HG03097 (cell line): ENCODE data around the gene HSPA9.

Experiments used
- ATAC-seq: cut with Tn5 transposase; IDR thresholded peaks from one replicate; pipeline ENCODE4 v1.9.1; 2021; ENCODE audit not compliant: unreplicated experiment, low FRiP score

Gene HSPA9

DNA sequence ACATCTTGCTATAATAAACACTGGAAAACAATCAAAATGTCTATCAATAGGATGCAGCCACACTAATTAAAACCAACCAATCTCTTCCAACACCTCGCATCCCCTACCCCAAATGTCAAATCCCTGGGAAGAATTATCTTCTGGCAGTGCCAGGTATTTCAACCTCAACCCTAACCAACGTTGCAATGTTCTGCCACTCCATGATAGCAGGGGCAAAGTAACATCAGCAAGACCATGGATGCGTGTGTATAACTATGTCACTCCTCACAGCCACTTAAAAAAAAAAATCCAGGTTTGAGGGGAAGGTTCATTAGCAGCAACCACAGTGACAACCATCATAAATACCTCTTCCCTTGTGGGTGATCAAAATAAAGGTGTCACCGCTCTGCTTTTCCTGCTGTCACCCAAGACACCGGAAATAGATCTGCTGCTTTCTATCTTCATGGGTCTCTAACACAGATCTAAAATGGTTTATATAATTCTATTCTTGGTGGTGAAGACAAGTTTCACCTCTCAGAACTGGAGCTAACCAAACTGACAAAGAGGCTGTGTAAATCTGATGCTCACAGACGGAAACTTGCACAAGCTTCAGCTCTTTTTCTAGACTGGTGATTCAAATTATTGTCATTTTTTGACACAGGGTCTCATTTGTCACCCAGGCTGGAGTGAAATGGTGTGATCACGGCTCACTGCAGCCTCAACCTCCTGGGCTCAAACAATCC lies 9.9 kb downstream of the HSPA9 start:
- ATAC-seq: no peak

DNA sequence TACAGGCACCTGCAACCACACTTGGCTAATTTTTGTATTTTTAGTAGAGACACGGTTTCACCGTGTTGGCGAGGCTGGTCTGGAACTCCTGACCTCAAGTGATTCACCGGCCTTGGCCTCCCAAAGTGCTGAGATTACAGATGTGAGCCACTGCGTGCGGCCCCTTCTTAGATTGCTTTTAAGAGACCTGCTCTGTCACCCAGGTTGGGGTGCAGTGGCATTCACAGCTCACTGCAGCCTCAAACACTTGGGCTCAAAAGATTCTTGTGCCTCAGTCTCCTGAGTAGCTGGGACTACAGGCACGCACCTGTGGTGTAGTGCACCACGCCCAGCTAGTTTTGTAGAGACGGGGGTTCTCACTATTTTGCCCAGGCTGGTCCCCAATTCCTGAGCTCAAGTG lies 11.0 kb downstream of the HSPA9 start:
- ATAC-seq: no peak

DNA sequence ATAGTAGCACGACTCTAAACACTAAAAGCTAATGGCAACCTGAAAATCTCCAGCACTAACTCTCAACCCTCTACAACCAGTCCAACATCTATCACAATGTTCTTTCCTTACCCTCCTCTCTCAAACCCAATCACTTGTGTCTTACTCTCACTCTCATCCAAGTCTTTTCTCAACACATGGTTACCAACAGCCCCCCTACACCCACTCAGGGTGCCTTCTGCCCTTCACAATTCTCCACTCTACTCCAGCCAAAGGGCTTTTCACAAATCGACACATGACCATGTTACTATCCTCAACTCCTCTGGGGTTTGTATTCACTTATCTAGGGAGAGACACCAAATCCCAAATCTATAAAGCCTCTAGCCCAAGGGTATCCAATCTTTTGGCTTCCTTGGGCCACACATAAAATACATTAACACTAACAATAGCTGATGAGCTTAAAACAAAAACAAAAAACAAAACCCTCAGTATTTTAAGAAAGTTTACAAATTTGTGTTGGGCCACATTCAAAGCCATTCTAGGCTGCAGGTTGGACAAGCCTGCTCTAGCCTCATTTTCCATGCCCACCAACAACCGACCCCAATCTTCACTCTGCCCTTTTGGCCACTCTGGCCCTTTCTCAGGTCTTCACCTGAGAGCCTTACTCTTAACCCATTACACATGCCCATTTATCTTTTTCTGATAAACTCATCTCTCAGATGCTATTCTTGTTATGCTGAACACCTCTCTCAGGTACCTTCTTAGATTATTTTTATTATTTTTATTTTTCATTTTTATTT lies 11.7 kb downstream of the HSPA9 start:
- ATAC-seq: no peak

- ATAC-seq: no peak
Measured at GRCh38 chr5:138560971-138561370, 14.2 kb downstream of the HSPA9 start.

GRCh38 chr5:138559937-138560336 lies 15.3 kb downstream of the HSPA9 start:
- ATAC-seq: no peak

DNA sequence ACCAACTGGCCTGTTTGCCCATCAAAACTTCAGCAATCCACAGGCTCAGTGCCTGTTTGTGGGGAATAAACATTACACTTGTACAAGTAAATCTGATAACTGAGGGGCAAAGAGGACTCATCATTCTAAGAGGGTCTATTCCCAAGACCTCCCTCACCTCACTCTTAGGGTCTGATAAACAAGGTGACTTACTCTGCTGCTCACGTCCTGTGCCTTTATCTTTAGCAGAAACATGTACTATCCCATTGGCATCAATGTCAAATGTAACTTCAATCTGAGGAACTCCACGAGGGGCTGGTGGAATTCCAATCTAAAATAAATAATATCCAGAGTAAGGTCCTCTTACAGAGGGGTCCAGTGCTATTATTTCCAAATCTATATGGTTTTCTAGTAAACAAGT lies 17.5 kb downstream of the HSPA9 start:
- no peak for ATAC-seq

DNA sequence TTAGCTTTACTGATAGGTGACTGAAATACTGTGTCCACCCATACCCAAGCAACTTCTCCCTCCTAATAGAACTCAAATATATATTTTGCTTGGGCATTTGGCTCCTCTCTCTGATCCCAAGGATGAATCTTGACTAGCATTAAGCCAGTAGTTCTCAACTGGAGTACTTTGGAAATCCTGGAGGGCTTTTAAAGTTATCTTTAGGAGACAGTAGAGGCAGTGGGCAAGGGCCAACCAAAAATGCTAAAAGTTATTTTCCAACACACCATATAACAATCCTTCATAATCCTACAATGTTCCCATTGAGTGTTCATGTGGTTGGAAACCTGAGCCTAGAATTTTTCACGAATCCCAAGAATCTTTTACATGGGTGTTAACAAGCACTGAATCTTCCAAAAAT lies 21.1 kb downstream of the HSPA9 start:
- ATAC-seq: no peak

DNA sequence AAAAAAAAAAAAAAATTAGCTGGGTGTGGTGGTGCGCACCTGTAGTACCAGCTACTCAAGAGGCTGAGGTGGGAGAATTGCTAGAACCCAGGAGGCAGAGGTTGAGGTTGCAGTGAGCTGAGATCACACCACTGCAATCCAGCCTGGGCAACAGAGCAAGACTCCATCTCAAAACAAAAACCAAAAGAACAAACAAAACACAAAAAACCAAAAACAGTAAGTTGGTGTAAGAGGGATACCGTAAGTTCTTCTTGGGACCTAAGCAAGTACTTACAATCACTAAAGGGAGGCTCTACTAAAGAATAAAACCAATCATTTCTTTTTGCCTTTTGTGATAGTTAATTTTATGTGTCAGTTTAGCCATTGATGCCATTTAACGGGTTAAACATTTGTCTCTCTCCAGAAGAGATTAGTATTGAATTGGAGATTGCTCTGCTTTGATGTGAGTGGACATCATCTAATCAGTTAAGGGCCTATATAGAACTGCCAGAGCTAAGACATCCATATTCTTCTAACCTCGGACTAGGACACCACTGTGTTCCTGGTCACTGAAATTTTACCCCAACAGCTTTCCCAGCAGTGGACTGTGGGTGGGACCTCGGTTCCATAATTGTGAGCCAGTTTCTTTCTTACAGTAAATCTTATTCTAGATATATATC lies 21.6 kb downstream of the HSPA9 start:
- ATAC-seq: no peak

DNA sequence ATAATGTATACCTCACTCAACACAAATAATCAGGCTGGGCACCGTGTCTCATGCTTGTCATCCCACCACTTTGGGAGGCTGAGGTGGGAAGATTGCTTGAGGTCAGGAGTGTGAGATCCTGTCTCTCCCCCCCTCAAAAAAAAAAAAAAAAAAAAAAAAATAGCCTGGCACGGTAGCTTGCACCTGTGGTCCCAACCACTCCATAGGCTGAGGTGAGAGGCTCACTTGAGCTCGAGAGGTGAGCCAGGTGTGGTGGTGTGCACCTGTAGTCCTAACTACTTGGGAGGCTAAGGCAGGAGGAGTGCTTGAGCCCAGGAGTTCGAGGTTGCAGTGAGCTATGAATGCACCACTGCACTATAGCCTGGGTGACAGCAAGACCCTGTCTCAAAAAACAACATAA lies 22.5 kb downstream of the HSPA9 start:
- no peak for ATAC-seq

DNA sequence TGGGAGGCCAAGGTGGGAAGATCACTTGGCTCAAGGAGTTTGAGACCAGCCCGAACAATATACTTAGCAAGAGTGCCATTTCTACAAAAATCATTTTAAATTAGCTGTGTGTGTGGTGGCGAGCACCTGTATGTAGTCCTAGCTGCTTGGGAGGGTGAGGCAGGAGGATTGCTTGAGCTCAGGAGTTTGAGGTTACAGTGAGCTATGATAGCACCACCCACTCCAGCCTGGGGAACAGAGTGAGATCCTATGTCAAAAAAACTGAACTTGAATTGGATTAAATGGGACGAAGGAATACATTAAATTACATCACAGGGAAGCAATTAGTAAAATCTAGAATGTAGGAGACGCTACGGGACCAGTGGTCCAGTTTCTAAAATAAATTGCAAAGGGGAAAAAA lies 25.8 kb downstream of the HSPA9 start:
- ATAC-seq: no peak

GRCh38 chr5:138545919-138546562 lies 29.2 kb downstream of the HSPA9 start:
- no peak for ATAC-seq

DNA sequence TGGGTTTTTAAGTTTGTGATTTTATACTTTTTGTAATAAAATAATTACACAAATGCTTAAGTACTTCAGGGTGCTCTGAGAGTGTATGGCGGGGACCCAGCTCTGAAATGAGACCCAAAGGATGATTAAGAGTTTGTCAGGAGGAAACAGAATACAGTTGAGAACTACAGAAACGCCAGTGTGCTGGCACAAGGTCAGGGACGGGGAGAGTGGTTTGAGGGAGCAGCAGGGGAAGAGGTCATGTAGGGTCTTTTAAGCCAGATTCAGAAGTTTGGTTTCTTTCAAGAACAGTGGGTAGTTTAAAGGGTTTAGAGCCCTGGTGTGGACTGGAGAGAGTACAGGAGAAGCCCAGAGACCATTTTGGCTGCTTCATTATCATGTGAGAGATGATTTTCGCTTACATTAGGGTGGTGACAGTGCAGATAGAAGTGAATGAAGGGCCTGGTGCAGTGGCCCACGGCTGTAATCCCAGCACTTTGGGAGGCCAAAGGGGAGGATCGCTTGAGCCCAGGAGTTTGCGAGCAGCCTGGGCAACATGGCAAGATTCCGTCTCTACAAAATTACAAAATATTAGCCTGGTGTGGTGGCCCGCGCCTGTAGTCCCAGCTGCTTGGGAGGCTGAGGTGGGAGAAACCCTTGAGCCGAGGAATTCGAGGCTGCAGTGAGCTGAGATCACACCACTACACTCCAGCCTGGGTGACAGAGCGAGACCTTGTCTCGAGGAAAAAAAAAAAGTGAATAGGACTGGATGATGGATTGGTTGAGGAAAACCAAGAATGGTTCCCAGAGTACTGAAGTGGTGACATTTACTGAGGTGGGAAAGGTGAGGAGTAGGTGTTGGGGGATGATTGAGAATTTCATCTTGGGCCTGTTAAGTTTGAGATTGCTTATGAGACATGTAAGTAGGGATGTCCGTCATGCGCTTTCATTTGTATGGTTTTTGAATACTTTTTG lies 30.7 kb downstream of the HSPA9 start:
- ATAC-seq: no peak

DNA sequence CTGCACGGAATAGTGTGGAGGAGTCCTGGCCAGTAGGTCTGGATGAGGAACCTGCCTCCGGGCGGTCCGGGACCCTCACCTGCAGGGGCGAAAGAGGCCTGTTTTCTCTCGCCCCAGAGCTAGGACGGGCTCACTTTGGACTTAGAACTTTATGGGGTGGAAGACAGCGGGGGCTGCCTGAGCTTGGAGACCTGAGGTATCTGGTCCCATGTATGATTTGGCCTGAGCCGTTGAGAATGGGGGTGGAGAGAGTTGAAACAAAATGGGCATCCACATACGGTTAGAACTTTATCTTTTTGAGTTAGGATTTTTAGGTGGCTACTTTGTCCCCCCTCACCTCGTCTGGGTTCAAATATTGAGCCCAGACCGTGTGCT lies 31.5 kb downstream of the HSPA9 start:
- peak; percentile 34 for ATAC-seq

GRCh38 chr5:138542956-138543729 lies 32.1 kb downstream of the HSPA9 start, which contains the start of gene ETF1:
TSS of gene ETF1 (minus strand) at chr5:138543236. CDS start at chr5:138542918, 318 bp downstream.
- peak; percentile 91 for ATAC-seq

DNA sequence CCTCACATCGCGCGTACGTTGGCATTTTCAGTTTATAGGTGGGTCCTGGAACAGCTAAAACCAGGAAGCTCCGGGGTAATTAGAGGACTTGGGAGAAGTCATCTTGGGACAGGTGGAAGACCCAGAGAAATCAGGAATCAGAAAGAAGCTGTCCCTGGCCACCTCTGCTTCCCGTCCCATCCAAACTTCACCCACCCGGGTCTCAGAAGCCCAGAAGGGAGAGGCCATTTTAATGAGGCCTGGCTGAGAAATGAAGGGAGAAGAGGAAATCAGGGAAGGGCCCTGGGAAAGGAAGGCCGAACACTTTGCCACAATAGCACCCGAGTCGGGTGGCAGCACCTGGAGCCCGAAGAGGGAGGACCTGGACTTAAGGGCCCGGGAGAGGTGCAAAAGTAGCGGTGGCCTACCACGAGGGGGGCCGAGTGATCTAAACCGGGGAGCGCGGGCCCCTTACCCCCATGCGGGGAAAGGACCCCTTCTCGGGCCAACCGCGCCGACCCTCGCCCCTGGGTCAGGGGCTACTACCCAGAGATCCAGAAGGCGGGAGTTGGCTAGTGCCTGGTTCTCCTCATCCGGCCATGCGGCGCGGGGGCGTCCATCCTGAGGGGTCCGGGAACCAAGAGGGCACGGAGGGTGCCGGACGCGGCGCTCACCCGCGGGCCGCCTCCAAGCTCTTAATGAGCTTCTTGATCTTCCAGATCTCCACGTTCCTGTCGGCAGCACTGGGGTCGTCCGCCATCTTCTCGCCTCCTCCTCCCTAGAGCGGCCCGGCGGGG lies 32.8 kb downstream of the HSPA9 start:
- peak; percentile 9 for ATAC-seq

GRCh38 chr5:138541511-138542179 lies 33.6 kb downstream of the HSPA9 start:
- ATAC-seq: no peak

GRCh38 chr5:138539791-138540190 lies 35.4 kb downstream of the HSPA9 start:
- ATAC-seq: no peak
